ENCODE results near the gene NKIRAS2.

Gene NKIRAS2

GRCh38 chr17:42002175-42002791, 17.6 kb upstream of the NKIRAS2 start:
- no peak overlapping the region for H2AFZ ChIP-seq (ENCODE audit: low read length)
- H3K4me3 ChIP-seq (ENCODE audit: low read length, poor library complexity, severe bottlenecking), result no peak overlapping the region
- H3K9me2 ChIP-seq (replicated peaks; ENCODE audit: low read depth, low read length), result no peaks in the 10 kb centered on the region
- H3K79me2 ChIP-seq (ENCODE audit: insufficient read depth, low read length), result peaks cover 64% of the 10 kb centered on the region
- H4K20me1 ChIP-seq (ENCODE audit: insufficient read depth, low read length, poor library complexity, severe bottlenecking), result peaks cover 21% of the 10 kb centered on the region
- TF ChIP-seq CTCF (conservative IDR thresholded peaks at IDR 0.05; ENCODE audit: low read length), result no peak
- no peak for TF ChIP-seq EZH2phosphoT487 (IDR thresholded peaks at IDR 0.05; ENCODE audit: borderline replicate concordance)
- H3K36me3 ChIP-seq (ENCODE audit: insufficient read depth, low read length), result peaks cover 59% of the 10 kb centered on the region
- H3F3A ChIP-seq (ENCODE audit: low read depth), result no peaks in the 10 kb centered on the region
- no peaks in the 10 kb centered on the region for H3K27me3 ChIP-seq (ENCODE audit: insufficient read depth, low read length, poor library complexity, severe bottlenecking)
- no peaks in the 10 kb centered on the region for H3K9me3 ChIP-seq (ENCODE audit: insufficient read depth, low read depth, low read length)
- H3K9ac ChIP-seq (ENCODE audit: low read depth, low read length, poor library complexity, severe bottlenecking), result no peak overlapping the region
- no peak overlapping the region for H3K4me2 ChIP-seq (ENCODE audit: low read depth, low read length, poor library complexity, severe bottlenecking)
- H3K4me1 ChIP-seq (ENCODE audit: insufficient read depth, low read length, poor library complexity, severe bottlenecking), result no peaks in the 10 kb centered on the region

GRCh38 chr17:42002792-42003301, 17.0 kb upstream of the NKIRAS2 start:
- Histone ChIP-seq H3K4me3 (ENCODE audit: low read length, poor library complexity, severe bottlenecking) (no peak overlapping the region), H3K36me3 (ENCODE audit: insufficient read depth, low read length) (peaks cover 54% of the 10 kb centered on the region), H3K79me2 (ENCODE audit: insufficient read depth, low read length) (peaks cover 69% of the 10 kb centered on the region), H3K4me1 (ENCODE audit: insufficient read depth, low read length, poor library complexity, severe bottlenecking) (no peaks in the 10 kb centered on the region), H3K9ac (ENCODE audit: low read depth, low read length, poor library complexity, severe bottlenecking) (no peak overlapping the region), H3K9me2 (replicated peaks; ENCODE audit: low read depth, low read length) (no peaks in the 10 kb centered on the region), H3K4me2 (ENCODE audit: low read depth, low read length, poor library complexity, severe bottlenecking) (no peak overlapping the region), H2AFZ (ENCODE audit: low read length) (no peak overlapping the region), H3F3A (ENCODE audit: low read depth) (no peaks in the 10 kb centered on the region), H4K20me1 (ENCODE audit: insufficient read depth, low read length, poor library complexity, severe bottlenecking) (peaks cover 21% of the 10 kb centered on the region), H3K27me3 (ENCODE audit: insufficient read depth, low read length, poor library complexity, severe bottlenecking) (no peaks in the 10 kb centered on the region), H3K9me3 (ENCODE audit: insufficient read depth, low read depth, low read length) (no peaks in the 10 kb centered on the region)
- TF ChIP-seq EZH2phosphoT487 (IDR thresholded peaks at IDR 0.05; ENCODE audit: borderline replicate concordance) (no peak), CTCF (conservative IDR thresholded peaks at IDR 0.05; ENCODE audit: low read length) (no peak)

GRCh38 chr17:42005166-42005565, 14.7 kb upstream of the NKIRAS2 start:
- TF ChIP-seq CTCF (conservative IDR thresholded peaks at IDR 0.05; ENCODE audit: low read length) (no peak), EZH2phosphoT487 (IDR thresholded peaks at IDR 0.05; ENCODE audit: borderline replicate concordance) (no peak)
- no peaks in the 10 kb centered on the region for H3F3A ChIP-seq (ENCODE audit: low read depth)
- H3K4me3 ChIP-seq (ENCODE audit: low read length, poor library complexity, severe bottlenecking), result no peak overlapping the region
- H3K9ac ChIP-seq (ENCODE audit: low read depth, low read length, poor library complexity, severe bottlenecking), result no peak overlapping the region
- H3K9me2 ChIP-seq (replicated peaks; ENCODE audit: low read depth, low read length), result no peaks in the 10 kb centered on the region
- H3K79me2 ChIP-seq (ENCODE audit: insufficient read depth, low read length), result peaks cover 91% of the 10 kb centered on the region
- no peaks in the 10 kb centered on the region for H3K4me1 ChIP-seq (ENCODE audit: insufficient read depth, low read length, poor library complexity, severe bottlenecking)
- H3K9me3 ChIP-seq (ENCODE audit: insufficient read depth, low read depth, low read length), result no peaks in the 10 kb centered on the region
- H2AFZ ChIP-seq (ENCODE audit: low read length), result no peak overlapping the region
- no peak overlapping the region for H3K4me2 ChIP-seq (ENCODE audit: low read depth, low read length, poor library complexity, severe bottlenecking)
- H3K27me3 ChIP-seq (ENCODE audit: insufficient read depth, low read length, poor library complexity, severe bottlenecking), result no peaks in the 10 kb centered on the region
- peaks cover 35% of the 10 kb centered on the region; the same call in 1 of the 2 replicates for H3K36me3 ChIP-seq (ENCODE audit: insufficient read depth, low read length)
- H4K20me1 ChIP-seq (ENCODE audit: insufficient read depth, low read length, poor library complexity, severe bottlenecking), result peaks cover 32% of the 10 kb centered on the region

Measured in Loucy (cell line).